Inflammatory macrophage treated with lipopolysaccharide for 1 hour (primary cell): ENCODE data around the gene ISLR.
"Not testable (repeated sequence)": the region's sequence is repeated elsewhere in the genome, so short reads cannot be mapped to it uniquely, and the experiment has no call there.

ENCODE experiments used
- DNase-seq, 2 donors: peaks; one replicate each; pipeline ENCODE4 v3.0.0-alpha.2; 2020 to 2022

The ISLR gene

GRCh38 chr15:74137537-74137894 is 36.0 kb upstream of the ISLR start:
- no peak for DNase-seq

DNA sequence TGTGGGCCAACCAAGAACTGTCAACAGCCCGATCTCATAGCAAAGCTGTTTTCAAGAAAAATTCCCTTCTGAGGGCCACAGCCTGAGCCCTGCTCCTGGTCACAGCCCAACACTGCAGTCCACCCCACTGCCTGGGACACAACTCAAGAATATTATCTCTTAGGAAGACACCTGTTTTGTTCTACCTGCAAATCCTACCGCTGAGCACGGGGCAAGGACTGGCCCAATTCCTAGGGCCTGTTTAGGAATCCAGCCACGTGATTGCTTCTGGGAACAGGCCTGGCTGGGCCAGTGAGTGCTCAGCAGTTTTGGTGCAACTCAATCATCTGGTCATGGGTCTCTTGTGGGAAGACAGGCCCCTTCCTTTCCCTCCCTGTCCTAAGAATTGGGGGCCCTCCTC is 34.9 kb upstream of the ISLR start:
- DNase-seq: no peak

GRCh38 chr15:74141591-74141990 is 31.9 kb upstream of the ISLR start:
- no peak for DNase-seq

GRCh38 chr15:74144153-74144775 is 29.2 kb upstream of the ISLR start:
- no peak for DNase-seq

DNA sequence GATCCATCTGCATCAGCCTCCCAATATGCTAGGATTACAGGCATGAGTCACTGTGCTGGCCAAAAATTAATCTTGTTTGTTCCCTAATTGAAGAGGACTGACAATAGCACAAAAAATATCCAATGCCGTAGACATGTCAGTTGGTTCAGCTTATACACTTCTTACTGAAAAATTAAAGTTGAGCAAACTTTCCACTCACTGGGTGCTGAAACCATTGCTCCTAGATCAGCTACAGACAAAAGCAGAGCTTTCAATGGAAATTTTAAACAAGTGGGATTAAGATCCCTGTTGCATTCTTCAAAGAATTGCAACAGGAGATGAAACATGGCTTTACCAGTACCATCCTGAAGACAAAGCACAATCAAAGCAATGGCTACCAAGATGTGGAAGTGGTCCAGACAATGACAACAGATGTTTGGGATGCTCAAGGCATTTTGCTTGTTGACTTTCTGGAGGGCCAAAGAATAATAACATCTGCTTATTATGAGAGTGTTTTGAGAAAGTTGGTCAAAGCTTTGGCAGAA is 27.2 kb upstream of the ISLR start:
- DNase-seq: no peak

DNA sequence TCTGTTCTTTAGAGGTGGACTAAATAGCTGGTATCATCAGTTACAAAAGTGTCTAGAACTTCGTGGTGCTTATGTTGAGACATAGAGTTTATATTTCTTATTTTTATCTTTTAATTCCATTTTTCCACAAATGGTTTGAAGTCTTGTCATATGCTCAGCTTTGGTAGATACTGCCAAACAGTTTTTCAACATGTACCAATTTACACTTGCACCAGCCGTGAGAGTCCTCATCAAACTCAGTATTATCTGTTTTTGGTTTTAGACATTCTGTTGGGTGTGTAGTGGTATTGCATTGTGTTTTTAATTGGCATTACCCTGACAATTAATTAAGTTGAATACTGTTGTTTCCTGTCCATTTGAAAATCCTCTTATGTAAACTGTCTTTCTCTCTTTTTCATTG is 26.5 kb upstream of the ISLR start:
- no peak for DNase-seq

DNA sequence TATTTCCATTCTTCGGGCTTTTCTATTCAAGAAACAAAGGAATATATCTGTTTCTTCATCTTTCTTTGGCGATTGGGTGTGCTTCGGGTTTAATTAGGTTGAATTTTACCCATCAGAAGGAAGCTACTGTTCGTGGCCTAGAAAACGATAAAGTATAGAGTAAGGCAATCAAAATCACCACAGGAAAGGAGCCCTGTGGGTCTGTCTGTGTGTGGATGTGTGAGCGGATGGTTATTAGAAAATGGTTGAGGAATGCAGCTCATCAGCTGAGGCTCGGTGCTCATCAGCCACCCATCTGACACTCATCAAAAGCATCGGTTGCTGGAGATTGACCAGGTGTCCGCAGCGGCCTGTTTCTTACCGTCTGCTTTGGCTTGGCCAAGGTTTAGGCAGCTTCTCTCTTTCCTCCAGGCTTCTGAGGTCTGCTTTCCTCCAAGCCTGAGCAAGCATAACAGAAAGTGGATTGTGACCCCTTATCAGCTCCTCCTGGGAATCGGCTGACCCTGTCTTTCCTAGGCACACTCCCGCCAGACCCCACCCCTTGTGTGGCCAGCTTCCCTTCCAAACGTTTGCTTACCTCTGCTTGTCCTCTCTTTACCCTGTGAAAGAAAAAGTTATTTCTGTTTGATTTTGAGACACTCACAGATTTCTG is 17.6 kb upstream of the ISLR start:
- no peak for DNase-seq

- DNase-seq: no peak
Measured at GRCh38 chr15:74156678-74157411, 16.7 kb upstream of the ISLR start.

- no peak for DNase-seq
Measured at GRCh38 chr15:74157868-74158827, 15.4 kb upstream of the ISLR start.

DNA sequence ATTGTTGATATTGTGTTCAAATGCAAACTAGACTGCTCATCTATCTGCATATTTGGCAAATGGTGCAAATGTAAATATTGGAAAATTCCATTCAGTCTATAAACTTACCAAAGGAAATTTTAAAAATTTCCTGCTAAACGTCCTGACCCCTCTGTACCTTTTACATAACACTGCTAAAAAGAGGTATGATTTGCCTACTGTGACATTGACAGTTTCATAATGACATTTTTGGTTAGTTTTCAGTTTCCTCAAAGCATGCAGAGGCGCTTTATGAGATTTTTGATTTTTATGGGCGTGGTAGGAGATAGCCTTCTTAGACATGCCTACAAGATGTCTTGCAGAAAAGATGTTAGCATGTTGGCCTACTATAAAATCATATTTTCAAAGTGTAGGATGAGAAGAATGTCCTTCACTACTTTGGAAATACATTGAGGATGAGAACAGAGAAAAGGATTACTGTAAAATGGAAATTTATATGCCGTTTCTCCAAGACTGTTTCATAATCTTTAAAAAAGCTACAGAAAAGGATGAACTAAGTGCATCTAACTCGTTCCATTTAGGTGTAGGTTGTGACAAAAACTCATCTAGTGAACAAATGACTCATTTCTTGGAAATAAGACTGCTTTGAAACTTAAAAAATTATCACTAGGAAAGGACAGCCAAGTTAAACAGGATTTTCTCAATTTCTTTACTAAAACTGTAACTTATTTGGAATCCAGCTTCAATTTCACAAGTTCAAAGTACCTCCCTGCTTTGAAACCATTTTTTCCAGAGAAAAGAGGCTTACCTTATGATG is 14.5 kb upstream of the ISLR start:
- DNase-seq: no peak

- no peak for DNase-seq
Measured at GRCh38 chr15:74159773-74160172, 13.7 kb upstream of the ISLR start.

DNA sequence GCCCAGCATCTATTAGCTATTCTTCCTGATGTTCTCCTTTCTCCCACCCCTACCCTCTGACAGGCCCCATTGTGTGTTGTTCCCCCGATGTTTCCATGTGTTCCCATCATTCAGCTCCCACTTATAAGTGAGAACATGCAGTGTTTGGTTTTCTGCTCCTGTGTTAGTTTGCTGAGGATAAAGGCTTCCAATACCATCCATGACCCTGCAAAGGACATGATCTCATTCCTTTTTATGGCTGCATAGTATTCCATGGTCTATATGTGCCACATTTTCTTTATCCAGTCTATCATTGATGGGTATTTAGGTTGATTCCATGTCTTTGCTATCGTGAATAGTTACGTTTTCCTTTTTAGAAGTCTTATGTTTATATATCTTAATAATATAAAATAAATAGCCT is 13.1 kb upstream of the ISLR start:
- not testable (repeated sequence) for DNase-seq

GRCh38 chr15:74162195-74162536 is 11.3 kb upstream of the ISLR start:
- not testable (repeated sequence) for DNase-seq

- DNase-seq: no peak
Measured at GRCh38 chr15:74165461-74165860, 8.0 kb upstream of the ISLR start.

- DNase-seq: no peak
Measured at GRCh38 chr15:74167891-74168331, 5.6 kb upstream of the ISLR start.

DNA sequence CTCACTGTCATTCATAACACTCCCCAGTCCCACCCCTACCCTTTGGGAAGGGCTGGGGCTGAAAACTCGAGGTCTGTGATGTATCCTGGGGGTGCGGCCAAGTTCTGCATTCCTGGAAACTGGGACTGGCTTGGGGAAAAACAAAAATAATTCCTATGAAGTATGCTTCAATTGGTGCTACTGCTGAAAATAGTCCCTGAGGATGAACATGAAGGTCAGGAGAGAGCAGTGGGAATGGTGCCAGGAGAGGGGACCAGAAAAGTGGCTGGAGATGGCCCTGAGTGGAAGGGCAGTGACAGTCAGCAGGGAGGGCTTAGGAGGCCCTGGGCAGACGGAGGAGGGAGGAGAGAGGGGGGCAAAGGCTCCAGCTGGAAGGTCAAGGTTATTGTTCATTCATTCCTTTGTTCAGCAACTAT is 4.8 kb upstream of the ISLR start:
- no peak for DNase-seq

DNA sequence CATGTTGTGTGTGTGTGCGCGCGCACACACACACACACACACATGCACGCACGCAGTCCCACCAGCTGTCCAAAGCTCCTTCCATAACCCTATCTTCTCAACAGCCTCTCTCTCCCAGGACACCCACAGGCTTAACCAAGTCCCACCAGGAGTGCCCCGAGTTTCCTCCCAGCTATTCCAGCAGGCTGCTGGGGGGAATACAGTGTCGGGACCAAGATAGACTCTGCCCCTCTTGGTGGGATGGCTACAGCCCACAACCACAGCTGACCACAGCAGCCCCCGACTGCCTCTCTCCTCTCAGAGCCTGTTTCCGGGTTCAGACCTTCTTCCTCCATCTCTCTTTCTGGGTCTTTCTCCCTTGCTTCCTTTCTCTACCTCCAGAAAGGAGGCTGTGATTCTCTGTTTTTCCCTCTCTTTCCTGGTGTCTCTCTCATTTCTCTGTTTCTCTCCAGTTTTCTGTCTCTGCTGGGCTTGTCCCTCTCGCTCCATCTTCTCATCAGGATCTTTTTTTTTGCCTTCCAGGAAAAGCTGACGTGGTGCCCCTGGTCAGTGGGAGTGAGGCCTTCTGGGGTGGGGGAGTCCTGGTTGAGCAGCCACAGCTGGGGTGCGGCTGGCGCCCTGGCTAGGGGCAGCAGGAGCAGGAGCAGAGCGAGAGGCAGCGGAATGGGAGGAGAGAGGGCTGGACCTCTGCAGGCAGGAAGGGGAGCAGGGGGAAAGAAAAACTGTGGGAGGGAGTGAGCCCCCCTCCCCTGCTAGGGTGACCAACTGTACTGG is 3.3 kb upstream of the ISLR start:
- no peak for DNase-seq

DNA sequence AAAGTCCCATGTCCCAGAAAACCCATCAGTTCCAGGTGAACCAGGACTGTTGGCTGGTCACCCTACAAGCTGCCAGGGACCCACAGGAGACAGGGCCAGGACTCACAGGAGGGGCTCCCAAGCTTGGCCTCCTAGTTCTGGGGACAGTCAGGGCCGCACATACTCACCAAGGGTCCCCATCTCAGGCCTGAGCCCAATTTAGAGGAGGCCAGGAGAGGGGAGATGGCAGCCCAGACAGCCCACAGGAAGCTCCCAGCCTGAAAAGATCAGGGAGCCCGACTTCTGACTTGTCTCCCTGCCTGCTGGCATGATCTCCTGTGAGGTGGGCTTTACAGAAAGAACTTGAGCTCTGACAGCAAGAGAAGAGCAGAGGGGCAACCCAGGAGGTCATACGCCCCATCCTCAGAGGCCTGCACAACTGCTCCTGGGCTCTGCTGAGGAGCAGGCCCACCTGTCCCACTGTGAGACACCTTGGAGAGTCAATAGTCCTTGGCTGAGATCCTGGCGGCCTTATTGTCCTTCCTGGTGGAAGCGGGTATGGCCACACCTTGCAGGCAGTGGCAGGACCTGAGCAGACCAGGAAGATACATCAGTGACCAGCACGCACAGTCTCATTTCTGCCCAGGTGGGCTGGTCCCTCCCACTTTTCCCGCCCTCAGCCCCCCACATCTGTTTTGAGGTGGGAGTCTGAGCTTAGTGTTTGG is 2.5 kb upstream of the ISLR start:
- DNase-seq: no peak

DNA sequence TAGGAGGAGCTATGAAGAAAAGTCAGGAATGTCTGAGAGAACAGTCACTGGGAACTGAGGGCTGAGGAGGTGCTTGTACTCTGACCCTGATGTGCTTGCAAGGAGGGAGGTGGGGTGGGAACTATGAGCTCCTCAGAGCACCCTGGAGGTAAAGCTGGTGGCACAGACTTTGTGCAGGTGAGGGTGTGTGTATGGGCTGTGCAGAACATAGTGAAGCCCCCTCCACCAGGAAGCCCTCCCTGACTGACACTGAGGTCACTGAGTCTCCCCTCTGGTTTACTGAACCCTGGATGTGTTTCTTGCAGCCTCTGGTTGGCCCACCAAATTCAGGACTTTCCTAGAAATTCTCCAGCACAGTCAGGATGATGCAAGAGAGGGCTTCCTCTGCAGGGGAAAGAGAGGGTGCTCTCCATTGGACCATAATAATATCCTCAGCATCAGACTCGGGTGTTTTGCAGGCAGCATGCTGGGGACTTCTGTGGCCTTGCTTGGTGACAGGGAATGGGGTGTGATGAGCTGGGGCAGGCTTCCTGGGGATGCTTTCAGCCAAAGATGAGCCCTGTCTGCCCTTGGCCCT is 1.5 kb upstream of the ISLR start:
- peak; percentile 28 to 62 for DNase-seq

GRCh38 chr15:74172701-74173379 is 670 bp upstream of the ISLR start:
- DNase-seq: no peak
